GM12873 (cell line): Measurements from ENCODE around the gene PCBP4.

Experiments
- CTCF ChIP-seq: IDR thresholded peaks from 2 replicates; pipeline ENCODE4 v1.5.1; 2012; ENCODE audit warnings: low read depth, mild to moderate bottlenecking, moderate library complexity, low read length, control low read depth; ENCODE audit not compliant: insufficient read depth; ENCODE audit errors: missing control alignments

Gene PCBP4

GRCh38 chr3:51933471-51934138 lies 33.6 kb downstream of the PCBP4 start:
- TF ChIP-seq CTCF = no peak

- TF ChIP-seq CTCF = no peak
Measured at GRCh38 chr3:51932471-51933370, 34.5 kb downstream of the PCBP4 start.

GRCh38 chr3:51931756-51932155 lies 35.5 kb downstream of the PCBP4 start:
- no peak for TF ChIP-seq CTCF

- no peak for TF ChIP-seq CTCF
Measured at GRCh38 chr3:51930439-51930838, 36.8 kb downstream of the PCBP4 start.

GRCh38 chr3:51929420-51930003 lies 37.7 kb downstream of the PCBP4 start:
- TF ChIP-seq CTCF = no peak

GRCh38 chr3:51928438-51928837 lies 38.8 kb downstream of the PCBP4 start:
- no peak for TF ChIP-seq CTCF
